ENCODE data around the gene TSFM. TPM values are rescaled to one million over a fixed set of nuclear protein-coding genes. Genes with fewer than 3 reads are reported as not detected.
A peak's percentile ranks its signal among the peaks of the same experiment; 100 is the strongest.

The TSFM gene
- total and polyA plus RNA-seq, 9 of the 15 experiments (the other 6 are each of a cell fraction or from before 2014, with no cell fraction given) = 44.6 to 198 (median 60.2) TPM

- in situ Hi-C loops (cut with MboI) (loop anchor here (5.0 kb wide), 1 partner anchor 80 kb away; no protein-coding TSS in a partner anchor), intact Hi-C loops (cut with micrococcal nuclease) (no loop called here)
- Histone ChIP-seq H3K4me2 (ENCODE audit: insufficient read depth, low read length) (no peak overlapping the region), H3K79me2 (ENCODE audit: control insufficient read depth, insufficient read depth, low read length) (peaks cover 28% of the 10 kb centered on the region), H3K4me3 (no peak overlapping the region), H3K9ac (ENCODE audit: insufficient read depth in 1 of 2, low read depth in 2 of 2, low read length in 2 of 2) (no peak overlapping the region), H3K9me1 (ENCODE audit: control insufficient read depth, insufficient read depth, low read length) (peaks cover 4% of the 10 kb centered on the region), H3K36me3 (ENCODE audit: control insufficient read depth, insufficient read depth, low read length) (peaks cover 83% of the 10 kb centered on the region), H3K4me1 (replicated peaks in 1 of 2; ENCODE audit: control insufficient read depth in 2 of 2, insufficient read depth in 2 of 2, low read length in 2 of 2) (peaks cover 4 to 6% of the 10 kb centered on the region in 2 experiments; a peak in 3 of 5 replicates), H3K9me3 (replicated peaks; ENCODE audit: control insufficient read depth, insufficient read depth, low read depth, low read length) (no peaks in the 10 kb centered on the region), H3K27ac (ENCODE audit: extremely low read depth, low read depth, low read length) (no peak overlapping the region), H2AFZ (ENCODE audit: low read depth, low read length) (no peak overlapping the region), H4K20me1 (replicated peaks; ENCODE audit: control insufficient read depth, insufficient read depth, low read length) (peaks cover 34% of the 10 kb centered on the region), H3K27me3 (ENCODE audit: control insufficient read depth in 2 of 2, insufficient read depth in 2 of 2, low read length in 2 of 2) (no peaks in the 10 kb centered on the region)
- FAIRE-seq (peak; percentile 80), DNase-seq (ENCODE audit: extremely low read depth in 1 of 4, low spot score in 3 of 4) (no peak), ATAC-seq (no peak)
- CTCF ChIA-PET (ENCODE audit: low intra/inter-chr PET ratio) = interaction anchor here (9.0 kb wide), 1 partner anchor 79 kb away, joined by 227 read pairs; no protein-coding TSS in a partner anchor
- no TSS peak for BruUV-seq (replicated peaks)
- no peak for TF ChIP-seq ZNF740 (CRISPR knock-in tag; IDR thresholded peaks at IDR 0.05)
- no peak for TF ChIP-seq ZNF740 (tag; IDR thresholded peaks at IDR 0.05)
- no peak for TF ChIP-seq ZNF696 (CRISPR knock-in tag; conservative IDR thresholded peaks at IDR 0.05)
- TF ChIP-seq SOX6 (IDR thresholded peaks at IDR 0.05) = no peak
- no peak for TF ChIP-seq E2F4 (CRISPR knock-in tag; IDR thresholded peaks at IDR 0.05; ENCODE audit: low read depth)
- TF ChIP-seq ZNF511 (CRISPR knock-in tag; IDR thresholded peaks at IDR 0.05) = no peak
- no peak for TF ChIP-seq IFI16 (CRISPR knock-in tag; IDR thresholded peaks at IDR 0.05)
- TF ChIP-seq ZNF507 (tag; conservative IDR thresholded peaks at IDR 0.05) = no peak
- no peak for TF ChIP-seq YY1 (IDR thresholded peaks at IDR 0.05; ENCODE audit: borderline replicate concordance in 1 of 3, control insufficient read depth in 1 of 3, extremely low read depth in 1 of 3, insufficient read depth in 3 of 3, insufficient read length in 1 of 3, insufficient replicate concordance in 2 of 3, low read depth in 1 of 3, low read length in 2 of 3)
- TF ChIP-seq SIN3B (IDR thresholded peaks at IDR 0.05; ENCODE audit: low read depth) = no peak
- POLR2A ChIA-PET = interaction anchor here (0.6 kb wide), 1 partner anchor 306 kb away, joined by 3 read pairs; no protein-coding TSS in a partner anchor
- 92% methylated on average over 1 of the region's 1 CpG for WGBS (ENCODE audit: insufficient coverage, low coverage, missing lambda C conversion rate)
Measured at GRCh38 chr12:57826966-57827365, 44.4 kb downstream of the TSFM start.

All from K562 (cell line).